Natural killer cell (primary cell): ENCODE results near the gene RAB18. TPM values are rescaled to one million over a fixed set of nuclear protein-coding genes. Genes with fewer than 3 reads are reported as not detected.

Source experiments
- ATAC-seq, 3 donors: fragments of 150-1000 bp in 2 of 3; fragments of 200-7000 bp in 1 of 3; cut with Tn5 transposase; 1 replicate in 1 of 3; 2 replicates in 2 of 3; pipeline ENCODE4 v1.10.0; 2021; ENCODE audit warnings: mild to moderate bottlenecking in 2 of 3, moderate library complexity in 2 of 3
- DNase-seq, 2 donors: peaks; one replicate each; pipeline versions ENCODE4 v3.0.0 to v3.0.0-alpha.2; 2013 to 2021; ENCODE audit warnings: mixed read lengths in 1 of 2
- H3K27ac ChIP-seq: one replicate; pipeline ENCODE4 v1.5.1; 2013; ENCODE audit warnings: mild to moderate bottlenecking, low read length
- H3K27me3 ChIP-seq: one replicate; pipeline ENCODE4 v1.6.1; 2013; ENCODE audit warnings: low read length; ENCODE audit not compliant: control insufficient read depth, insufficient read depth
- H3K36me3 ChIP-seq: one replicate; pipeline ENCODE4 v1.6.1; 2013; ENCODE audit warnings: low read length; ENCODE audit not compliant: control insufficient read depth, insufficient read depth
- H3K4me1 ChIP-seq: one replicate; pipeline ENCODE4 v1.6.1; 2013; ENCODE audit warnings: low read length; ENCODE audit not compliant: control insufficient read depth, insufficient read depth
- H3K4me3 ChIP-seq: one replicate; pipeline ENCODE4 v1.5.1; 2013; ENCODE audit warnings: low read length
- H3K9me3 ChIP-seq: one replicate; pipeline ENCODE4 v1.6.1; 2013; ENCODE audit warnings: low read length; ENCODE audit not compliant: control insufficient read depth, insufficient read depth
- H3K27ac Mint-ChIP-seq, 2 donors: one replicate each; pipeline ENCODE4 v1.8.0; 2022; ENCODE audit warnings: mild to moderate bottlenecking in 2 of 2, mixed read lengths in 2 of 2, moderate library complexity in 1 of 2
- H3K27me3 Mint-ChIP-seq, 2 donors: one replicate each; pipeline ENCODE4 v1.8.0; 2022; ENCODE audit warnings: low read depth in 2 of 2, mixed read lengths in 2 of 2
- H3K36me3 Mint-ChIP-seq: one replicate; pipeline ENCODE4 v1.8.0; 2022; ENCODE audit warnings: mixed read lengths
- H3K4me1 Mint-ChIP-seq, 2 donors: one replicate each; pipeline ENCODE4 v1.8.0; 2022; ENCODE audit warnings: mixed read lengths in 2 of 2
- H3K4me3 Mint-ChIP-seq: one replicate; pipeline ENCODE4 v1.8.0; 2022; ENCODE audit warnings: mild to moderate bottlenecking, moderate library complexity, mixed read lengths
- H3K9me3 Mint-ChIP-seq, 2 donors: one replicate each; pipeline ENCODE4 v1.8.0; 2022; ENCODE audit warnings: mixed read lengths in 2 of 2
- CTCF ChIP-seq: fragments of 200-600 bp; IDR thresholded peaks from one replicate; pipeline ENCODE4 v1.8.0; 2022; ENCODE audit warnings: antibody characterized with exemption
- WGBS: methylation state at CpG from one replicate; pipeline ENCODE4 v1.1.7; 2013; ENCODE audit warnings: missing lambda C conversion rate; ENCODE audit not compliant: insufficient coverage; 5-methylcytosine and 5-hydroxymethylcytosine counted together
- intact Hi-C: fragments of 100-400 bp; cut with micrococcal nuclease; formaldehyde crosslinking; loops from one replicate; pipeline ENCODE4 v1.14.2; 2022
- total RNA-seq, 4 donors: library from RNA; stranded (reverse); fragments of 120-200 nt in 1 of 4; gene quantifications; one replicate each; pipeline versions ENCODE4 v1.2.3 to v1.2.4, GENCODE V29; 2013 to 2022

Gene RAB18
- total RNA-seq, 3 donors from 2014 or later (not counting 1 experiment from before 2014, with no cell fraction given), result 122 to 132 (median 122) TPM

DNA sequence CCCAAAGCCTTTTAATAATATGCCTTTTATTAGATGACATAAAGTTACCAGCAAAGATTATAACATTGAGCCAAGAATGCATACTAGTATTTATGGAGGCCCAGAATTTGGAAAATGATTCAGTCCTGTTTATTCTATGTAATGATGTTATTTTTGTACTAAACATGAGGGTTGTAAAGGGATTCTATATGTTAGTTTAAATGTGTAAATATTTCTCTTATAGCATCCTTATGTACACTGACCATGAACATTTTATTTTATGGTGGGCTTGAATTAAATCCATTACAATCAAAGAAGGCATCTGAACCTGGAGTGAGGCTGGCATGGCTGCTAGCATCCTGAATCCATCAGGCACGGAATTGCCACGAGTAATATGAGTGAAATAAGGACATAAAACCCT, 80.2 kb downstream of the RAB18 start:
- no peak overlapping the region for H3K27ac Mint-ChIP-seq
- intact Hi-C loops, result no loop called here
- ATAC-seq (no peak), DNase-seq (no peak)
- no peaks in the 10 kb centered on the region for H3K4me1 ChIP-seq
- no peaks in the 10 kb centered on the region for H3K4me1 Mint-ChIP-seq
- H3K27ac ChIP-seq, result no peak overlapping the region
- no peak for TF ChIP-seq CTCF
- H3K27me3 ChIP-seq, result peaks cover 2% of the 10 kb centered on the region
- no peak overlapping the region for H3K4me3 ChIP-seq
- H3K27me3 Mint-ChIP-seq, result peaks cover 13 to 20% of the 10 kb centered on the region in 2 donors
- H3K4me3 Mint-ChIP-seq, result no peak overlapping the region
- no peaks in the 10 kb centered on the region for H3K36me3 ChIP-seq
- peaks cover 10% of the 10 kb centered on the region for H3K36me3 Mint-ChIP-seq
- 93% methylated on average over 2 of the region's 2 CpGs for WGBS
- H3K9me3 Mint-ChIP-seq, result peaks cover 0 to 2% of the 10 kb centered on the region in 2 donors
- no peaks in the 10 kb centered on the region for H3K9me3 ChIP-seq

Other genes starting within 250 kb of the RAB18 start
- gene MKX, start 241.5 kb downstream of the RAB18 start, total RNA-seq, result not detected